K562 treated with DMSO at 1 percent for 12 hours (cell line): Measurements from ENCODE around the gene EYA2. TPM values are rescaled to one million over a fixed set of nuclear protein-coding genes. Genes with fewer than 3 reads are reported as not detected.

Experiments
- total RNA-seq: library from RNA; unstranded; fragments of 300-600 nt; gene quantifications from 2 replicates; pipeline ENCODE4 v1.2.3, GENCODE V29; 2022; ENCODE audit not compliant: insufficient read depth

The EYA2 gene, protein sequence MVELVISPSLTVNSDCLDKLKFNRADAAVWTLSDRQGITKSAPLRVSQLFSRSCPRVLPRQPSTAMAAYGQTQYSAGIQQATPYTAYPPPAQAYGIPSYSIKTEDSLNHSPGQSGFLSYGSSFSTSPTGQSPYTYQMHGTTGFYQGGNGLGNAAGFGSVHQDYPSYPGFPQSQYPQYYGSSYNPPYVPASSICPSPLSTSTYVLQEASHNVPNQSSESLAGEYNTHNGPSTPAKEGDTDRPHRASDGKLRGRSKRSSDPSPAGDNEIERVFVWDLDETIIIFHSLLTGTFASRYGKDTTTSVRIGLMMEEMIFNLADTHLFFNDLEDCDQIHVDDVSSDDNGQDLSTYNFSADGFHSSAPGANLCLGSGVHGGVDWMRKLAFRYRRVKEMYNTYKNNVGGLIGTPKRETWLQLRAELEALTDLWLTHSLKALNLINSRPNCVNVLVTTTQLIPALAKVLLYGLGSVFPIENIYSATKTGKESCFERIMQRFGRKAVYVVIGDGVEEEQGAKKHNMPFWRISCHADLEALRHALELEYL
- not detected in 2 replicates for total RNA-seq

DNA sequence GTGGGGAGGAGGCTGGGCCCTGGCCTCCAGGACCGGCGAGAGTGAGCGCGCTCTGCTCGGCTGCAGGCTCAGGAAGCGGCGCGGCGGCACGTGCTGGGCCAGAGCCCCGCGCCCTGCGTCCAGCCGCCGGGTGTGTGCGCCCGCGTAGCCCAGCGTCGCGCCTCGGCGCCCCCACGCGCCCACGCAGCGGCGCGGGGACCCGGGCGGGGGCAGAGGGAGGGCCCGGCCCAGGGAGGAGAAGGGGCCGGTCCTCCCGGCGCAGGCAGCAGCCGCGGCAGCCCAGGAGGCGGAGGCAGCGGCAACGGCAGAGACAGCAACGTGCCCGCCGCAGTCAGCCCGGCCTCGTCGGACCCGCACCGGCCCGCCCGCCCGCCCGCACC is at the start of gene EYA2:
Gene EYA2 (plus strand): TSS at position 265 of the 380 bp plus-strand sequence. CDS start 95,168 bp downstream, outside the sequence.

Other genes starting within 250 kb of the EYA2 start
- 4.3 and 10.3 TPM in 2 replicates for gene SLC13A3, start 243.4 kb upstream of the EYA2 start, total RNA-seq
- 9.5 and 10.9 TPM in 2 replicates for gene TP53RK, start 205.4 kb upstream of the EYA2 start, total RNA-seq
- gene SLC2A10, start 185.2 kb upstream of the EYA2 start, total RNA-seq, result 0.28 and 2.0 TPM in 2 replicates